Calu3 (cell line): ENCODE measurements around the gene RPA4. TPM values are rescaled to one million over a fixed set of nuclear protein-coding genes. Genes with fewer than 3 reads are reported as not detected.
"Not testable (repeated sequence)": the region's sequence is repeated elsewhere in the genome, so short reads cannot be mapped to it uniquely, and the experiment has no call there.

ENCODE experiments used
- BruUV-seq: library from RNA; stranded (reverse); fragments of 400-500 nt; replicated peaks from 2 replicates; lab custom pipeline; 2021; lab: Mats Ljungman, UMichigan
- CTCF ChIA-PET: fragments of 300-600 bp; sonication (Branson Sonifier 250); formaldehyde crosslinking; loops from one replicate; lab custom pipeline; 2022; ENCODE audit warnings: antibody characterized with exemption; lab: Charles Lee
- DNase-seq: peaks from one replicate; pipeline ENCODE4 v3.0.0; 2022
- H3K27ac Mint-ChIP-seq: one replicate; pipeline ENCODE4 v1.8.0; 2022; ENCODE audit warnings: mixed read lengths; ENCODE audit not compliant: unreplicated experiment
- H3K27me3 Mint-ChIP-seq: one replicate; pipeline ENCODE4 v1.8.0; 2022; ENCODE audit warnings: mixed read lengths; ENCODE audit not compliant: unreplicated experiment
- H3K36me3 Mint-ChIP-seq: one replicate; pipeline ENCODE4 v1.8.0; 2022; ENCODE audit warnings: mild to moderate bottlenecking, moderate library complexity, mixed read lengths; ENCODE audit not compliant: insufficient read depth, unreplicated experiment
- H3K4me1 Mint-ChIP-seq: one replicate; pipeline ENCODE4 v1.8.0; 2022; ENCODE audit warnings: mild to moderate bottlenecking, low read depth, mixed read lengths; ENCODE audit not compliant: unreplicated experiment
- H3K4me3 Mint-ChIP-seq: one replicate; pipeline ENCODE4 v1.8.0; 2022; ENCODE audit warnings: mild to moderate bottlenecking, low read depth, moderate library complexity, mixed read lengths; ENCODE audit not compliant: unreplicated experiment
- H3K9me3 Mint-ChIP-seq: one replicate; pipeline ENCODE4 v1.8.0; 2022; ENCODE audit warnings: low read depth, mixed read lengths; ENCODE audit not compliant: unreplicated experiment
- intact Hi-C: fragments of 100-400 bp; cut with micrococcal nuclease; formaldehyde crosslinking; loops from one replicate; pipeline ENCODE4 v1.10.0; 2022; ENCODE audit not compliant: unreplicated experiment
- total RNA-seq: library from RNA; stranded (reverse); gene quantifications from 2 replicates; pipeline ENCODE4 v1.2.3, GENCODE V29; 2022
- TF ChIP-seq, protein P1 (sequence below): fragments of 200-600 bp; IDR thresholded peaks from one replicate; pipeline ENCODE4 v1.8.0; 2022; ENCODE audit warnings: antibody characterized with exemption; ENCODE audit not compliant: unreplicated experiment

The RPA4 gene
- total RNA-seq, 1 experiment from 2014 or later, result 1.3 TPM

DNA sequence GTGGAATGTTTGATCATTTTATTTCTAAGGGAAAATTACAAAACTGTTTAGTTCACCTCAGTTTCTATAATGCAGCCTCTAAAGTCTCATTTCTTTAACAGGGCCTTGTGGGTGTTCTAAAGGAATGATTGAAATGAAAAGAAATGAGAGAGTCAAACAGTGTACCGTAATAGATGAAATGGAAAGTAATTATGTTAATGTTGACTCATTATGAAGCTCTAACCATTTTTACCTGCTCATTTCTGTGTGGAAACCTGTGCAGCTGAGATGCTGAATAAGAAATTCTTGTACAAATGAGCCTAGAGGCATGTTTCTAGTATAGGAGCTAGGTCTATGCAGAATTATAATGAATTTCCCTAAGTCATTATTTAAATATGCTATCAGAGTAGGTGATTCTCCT is 45.2 kb upstream of the RPA4 start:
- intact Hi-C loops, result loop anchor here (10.0 kb wide), 1 partner anchor 806 kb away; no protein-coding TSS in a partner anchor
- no peak for DNase-seq
- Mint-ChIP-seq H3K27me3 (no peaks in the 10 kb centered on the region), H3K4me1 (peaks cover 7% of the 10 kb centered on the region), H3K4me3 (no peak overlapping the region), H3K36me3 (no peaks in the 10 kb centered on the region), H3K9me3 (no peaks in the 10 kb centered on the region), H3K27ac (no peak overlapping the region)
- BruUV-seq, result no TSS peak
- CTCF ChIA-PET, result no interaction called here
- TF ChIP-seq, protein P1, sequence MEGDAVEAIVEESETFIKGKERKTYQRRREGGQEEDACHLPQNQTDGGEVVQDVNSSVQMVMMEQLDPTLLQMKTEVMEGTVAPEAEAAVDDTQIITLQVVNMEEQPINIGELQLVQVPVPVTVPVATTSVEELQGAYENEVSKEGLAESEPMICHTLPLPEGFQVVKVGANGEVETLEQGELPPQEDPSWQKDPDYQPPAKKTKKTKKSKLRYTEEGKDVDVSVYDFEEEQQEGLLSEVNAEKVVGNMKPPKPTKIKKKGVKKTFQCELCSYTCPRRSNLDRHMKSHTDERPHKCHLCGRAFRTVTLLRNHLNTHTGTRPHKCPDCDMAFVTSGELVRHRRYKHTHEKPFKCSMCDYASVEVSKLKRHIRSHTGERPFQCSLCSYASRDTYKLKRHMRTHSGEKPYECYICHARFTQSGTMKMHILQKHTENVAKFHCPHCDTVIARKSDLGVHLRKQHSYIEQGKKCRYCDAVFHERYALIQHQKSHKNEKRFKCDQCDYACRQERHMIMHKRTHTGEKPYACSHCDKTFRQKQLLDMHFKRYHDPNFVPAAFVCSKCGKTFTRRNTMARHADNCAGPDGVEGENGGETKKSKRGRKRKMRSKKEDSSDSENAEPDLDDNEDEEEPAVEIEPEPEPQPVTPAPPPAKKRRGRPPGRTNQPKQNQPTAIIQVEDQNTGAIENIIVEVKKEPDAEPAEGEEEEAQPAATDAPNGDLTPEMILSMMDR, result no peak

GRCh38 chrX:96841325-96841724 is 42.4 kb upstream of the RPA4 start:
- Mint-ChIP-seq H3K36me3 (no peaks in the 10 kb centered on the region), H3K4me3 (no peak overlapping the region), H3K27ac (no peak overlapping the region), H3K9me3 (no peaks in the 10 kb centered on the region), H3K27me3 (no peaks in the 10 kb centered on the region), H3K4me1 (peaks cover 7% of the 10 kb centered on the region)
- intact Hi-C loops, result no loop called here
- no peak for DNase-seq
- no TSS peak for BruUV-seq
- TF ChIP-seq, protein P1, result no peak
- CTCF ChIA-PET, result no interaction called here

DNA sequence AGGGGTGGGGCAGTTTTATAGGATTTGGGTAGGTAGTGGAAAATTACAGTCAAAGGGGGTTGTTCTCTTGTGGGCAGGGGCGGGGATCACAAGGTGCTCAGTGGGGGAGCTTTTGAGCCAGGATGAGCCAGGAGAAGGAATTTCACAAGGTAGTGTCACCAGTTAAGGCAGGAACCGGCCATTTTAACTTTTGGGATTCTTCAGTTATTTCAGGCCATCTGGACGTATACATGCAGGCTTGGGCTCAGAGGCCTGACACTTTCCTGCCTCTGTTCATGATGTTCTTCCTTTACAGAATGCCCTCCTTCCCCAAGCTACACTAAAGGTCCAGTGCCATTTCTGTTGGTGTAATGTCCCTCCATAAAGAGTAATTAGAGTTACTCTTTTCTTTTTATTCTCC is 41.8 kb upstream of the RPA4 start:
- DNase-seq, result not testable (repeated sequence)

DNA sequence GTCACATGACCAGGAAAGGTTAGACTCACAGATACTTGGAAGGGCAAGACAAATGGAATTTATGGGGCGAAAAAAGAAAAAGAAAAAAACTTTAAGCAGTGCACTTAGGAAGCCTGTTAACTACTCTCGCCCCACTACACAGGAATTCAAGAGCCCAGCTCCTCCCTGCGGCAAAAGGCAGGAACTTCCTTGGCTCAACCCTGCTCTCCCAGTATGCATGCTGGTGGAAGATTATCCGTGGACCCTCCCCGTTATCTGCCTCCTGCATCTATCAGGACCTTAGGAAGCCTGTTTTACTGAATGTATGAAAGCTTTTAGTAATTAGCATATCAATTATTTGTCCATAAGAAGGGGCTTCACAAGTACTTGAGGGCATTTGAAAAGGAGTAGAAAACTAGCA is 40.1 kb upstream of the RPA4 start:
- CTCF ChIA-PET, result no interaction called here
- Mint-ChIP-seq H3K27me3 (no peaks in the 10 kb centered on the region), H3K27ac (no peak overlapping the region), H3K4me3 (no peak overlapping the region), H3K36me3 (no peaks in the 10 kb centered on the region), H3K4me1 (no peaks in the 10 kb centered on the region), H3K9me3 (no peaks in the 10 kb centered on the region)
- TF ChIP-seq, protein P1, result no peak
- no peak for DNase-seq
- intact Hi-C loops, result no loop called here
- no TSS peak for BruUV-seq

More for the DNA sequence above, 41.8 kb upstream of the RPA4 start:
- intact Hi-C loops, H3K27me3 Mint-ChIP-seq, H3K9me3 Mint-ChIP-seq, BruUV-seq, H3K4me3 Mint-ChIP-seq, H3K27ac Mint-ChIP-seq, H3K36me3 Mint-ChIP-seq, CTCF ChIA-PET, H3K4me1 Mint-ChIP-seq: not testable (repeated sequence)

- no peaks in the 10 kb centered on the region for H3K9me3 Mint-ChIP-seq
- no peaks in the 10 kb centered on the region for H3K36me3 Mint-ChIP-seq
- H3K4me3 Mint-ChIP-seq, result no peak overlapping the region
- H3K27ac Mint-ChIP-seq, result no peak overlapping the region
- intact Hi-C loops, result no loop called here
- CTCF ChIA-PET, result no interaction called here
- H3K4me1 Mint-ChIP-seq, result no peaks in the 10 kb centered on the region
- DNase-seq, result no peak
- TF ChIP-seq, protein P1, result no peak
- BruUV-seq, result no TSS peak
- H3K27me3 Mint-ChIP-seq, result no peaks in the 10 kb centered on the region
Observed at GRCh38 chrX:96846841-96847240, 36.9 kb upstream of the RPA4 start.

DNA sequence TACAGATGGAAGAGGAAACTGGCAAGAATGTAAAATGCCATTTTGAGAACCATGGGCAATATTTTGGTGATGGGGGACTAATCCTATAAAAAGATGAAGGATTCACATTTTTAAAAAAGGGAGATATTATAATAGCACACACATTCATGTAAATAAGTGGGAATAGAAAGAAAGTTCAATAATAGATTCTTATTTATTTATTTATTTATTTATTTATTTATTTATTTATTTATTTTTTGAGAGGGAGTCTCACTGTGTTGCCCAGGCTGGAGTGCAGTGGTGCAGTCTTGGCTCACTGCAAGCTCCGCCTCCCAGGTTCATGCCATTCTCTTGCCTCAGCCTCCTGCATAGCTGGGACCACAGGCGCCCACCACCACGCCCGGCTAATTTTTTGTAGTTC is 24.3 kb upstream of the RPA4 start:
- H3K4me1 Mint-ChIP-seq, intact Hi-C loops, CTCF ChIA-PET, H3K9me3 Mint-ChIP-seq, H3K27me3 Mint-ChIP-seq, DNase-seq, H3K4me3 Mint-ChIP-seq, H3K27ac Mint-ChIP-seq, BruUV-seq, H3K36me3 Mint-ChIP-seq: not testable (repeated sequence)
